ENCODE data around the gene PMFBP1.

- TF ChIP-seq CTCF (conservative IDR thresholded peaks at IDR 0.05; ENCODE audit: low read depth in 2 of 2) (no peak), EZH2 (IDR thresholded peaks at IDR 0.05; ENCODE audit: low read depth, unreplicated experiment) (no peak), EZH2phosphoT487 (IDR thresholded peaks at IDR 0.05; ENCODE audit: unreplicated experiment) (no peak), ZNF331 (CRISPR knock-in tag; IDR thresholded peaks at IDR 0.05; ENCODE audit: low read depth) (no peak), POLR2AphosphoS5 (IDR thresholded peaks at IDR 0.05; ENCODE audit: low read depth) (no peak), REST (IDR thresholded peaks at IDR 0.05; ENCODE audit: unreplicated experiment) (no peak)
These were observed 34.4 kb downstream of the PMFBP1 start for GRCh38 chr16:72137380-72138063.
